H9 (cell line): ENCODE measurements around the gene ZIC5. TPM values are rescaled to one million over a fixed set of nuclear protein-coding genes. Genes with fewer than 3 reads are reported as not detected.
A peak's percentile ranks its signal among the peaks of the same experiment; 100 is the strongest.

Source experiments
- DNase-seq: peaks from one replicate; pipeline ENCODE4 v3.0.0-alpha.2; 2017
- H2AFZ ChIP-seq: one replicate; pipeline ENCODE4 v1.6.1; 2013; ENCODE audit warnings: mild to moderate bottlenecking, low read length, control low read depth, moderate library complexity
- H2AK5ac ChIP-seq: 2 replicates; pipeline ENCODE4 v1.6.1; 2013; ENCODE audit warnings: low read length, control low read depth, mixed read lengths; ENCODE audit not compliant: insufficient read length
- H2BK120ac ChIP-seq: one replicate; pipeline ENCODE4 v1.6.1; 2013; ENCODE audit warnings: low read depth, mild to moderate bottlenecking, low read length, control low read depth, inconsistent platforms; ENCODE audit not compliant: poor library complexity, severe bottlenecking
- H2BK12ac ChIP-seq: 2 replicates; pipeline ENCODE4 v1.6.1; 2013; ENCODE audit warnings: low read length, control low read depth, mixed read lengths, low read depth; ENCODE audit not compliant: insufficient read length
- H2BK15ac ChIP-seq: 2 replicates; pipeline ENCODE4 v1.6.1; 2013; ENCODE audit warnings: low read depth, low read length, control low read depth
- H2BK20ac ChIP-seq: one replicate; pipeline ENCODE4 v1.6.1; 2013; ENCODE audit warnings: low read depth, mild to moderate bottlenecking, low read length, control low read depth, inconsistent platforms; ENCODE audit not compliant: poor library complexity, severe bottlenecking
- H2BK5ac ChIP-seq: 2 replicates; pipeline ENCODE4 v1.6.1; 2013; ENCODE audit warnings: low read length, control low read depth, mixed read lengths; ENCODE audit not compliant: insufficient read length
- H3K14ac ChIP-seq: 2 replicates; pipeline ENCODE4 v1.6.1; 2013; ENCODE audit warnings: low read length, control low read depth; ENCODE audit not compliant: insufficient read depth
- H3K18ac ChIP-seq: 2 replicates; pipeline ENCODE4 v1.6.1; 2013; ENCODE audit warnings: low read depth, mild to moderate bottlenecking, mixed read lengths, low read length, control low read depth; ENCODE audit not compliant: insufficient read length
- H3K23ac ChIP-seq: 2 replicates; pipeline ENCODE4 v1.6.1; 2013; ENCODE audit warnings: low read length, control low read depth, mixed read lengths, low read depth; ENCODE audit not compliant: insufficient read length
- H3K23me2 ChIP-seq: 2 replicates; pipeline ENCODE4 v1.6.1; 2013; ENCODE audit warnings: low read depth, mild to moderate bottlenecking, mixed read lengths, low read length, control low read depth; ENCODE audit not compliant: insufficient read length, poor library complexity, severe bottlenecking
- H3K27ac ChIP-seq: 2 replicates; pipeline ENCODE4 v1.5.1; 2013; ENCODE audit warnings: low read length, control low read depth, mixed read lengths, low read depth; ENCODE audit not compliant: insufficient read length
- H3K27me3 ChIP-seq: 2 replicates; pipeline ENCODE4 v1.6.1; 2013; ENCODE audit warnings: low read length, control low read depth, inconsistent platforms; ENCODE audit not compliant: insufficient read depth
- H3K4ac ChIP-seq: 2 replicates; pipeline ENCODE4 v1.6.1; 2013; ENCODE audit warnings: low read depth, mild to moderate bottlenecking, control low read depth, inconsistent platforms, low read length, moderate library complexity
- H3K4me1 ChIP-seq: 2 replicates; pipeline ENCODE4 v1.6.1; 2013; ENCODE audit warnings: low read length, control low read depth, inconsistent platforms; ENCODE audit not compliant: insufficient read depth
- H3K4me2 ChIP-seq: 2 replicates; pipeline ENCODE4 v1.6.1; 2013; ENCODE audit warnings: low read length, control low read depth, mixed read lengths; ENCODE audit not compliant: insufficient read length, insufficient read depth
- H3K56ac ChIP-seq: 2 replicates; pipeline ENCODE4 v1.6.1; 2013; ENCODE audit warnings: low read depth, mild to moderate bottlenecking, mixed read lengths, low read length, control low read depth; ENCODE audit not compliant: insufficient read length
- H3K79me1 ChIP-seq: 2 replicates; pipeline ENCODE4 v1.6.1; 2013; ENCODE audit warnings: low read depth, mild to moderate bottlenecking, moderate library complexity, low read length, control low read depth, inconsistent platforms; ENCODE audit not compliant: insufficient read depth, poor library complexity, severe bottlenecking
- H3K79me2 ChIP-seq: 2 replicates; pipeline ENCODE4 v1.6.1; 2013; ENCODE audit warnings: low read length, control low read depth, inconsistent platforms; ENCODE audit not compliant: insufficient read depth
- H3K9ac ChIP-seq: 2 replicates; pipeline ENCODE4 v1.6.1; 2013; ENCODE audit warnings: low read length, control low read depth, mixed read lengths; ENCODE audit not compliant: insufficient read length; ENCODE audit errors: extremely low read depth
- H3K9me3 ChIP-seq: one replicate; pipeline ENCODE4 v1.6.1; 2013; ENCODE audit warnings: low read depth, low read length, inconsistent platforms; ENCODE audit not compliant: control insufficient read depth
- H3T11ph ChIP-seq: one replicate; pipeline ENCODE4 v1.6.1; 2013; ENCODE audit warnings: mild to moderate bottlenecking, low read length, control low read depth, inconsistent platforms
- H4K20me1 ChIP-seq: one replicate; pipeline ENCODE4 v1.6.1; 2013; ENCODE audit not compliant: control insufficient read depth, insufficient read length, insufficient read depth
- H4K5ac ChIP-seq: 2 replicates; pipeline ENCODE4 v1.6.1; 2013; ENCODE audit warnings: low read depth, mild to moderate bottlenecking, mixed read lengths, low read length, control low read depth; ENCODE audit not compliant: insufficient read length
- H4K8ac ChIP-seq: replicated peaks from 2 replicates; pipeline ENCODE4 v1.6.1; 2013; ENCODE audit warnings: low read length, control low read depth, mixed read lengths, low read depth; ENCODE audit not compliant: insufficient read length
- H4K91ac ChIP-seq: 2 replicates; pipeline ENCODE4 v1.6.1; 2013; ENCODE audit warnings: low read depth, mild to moderate bottlenecking, moderate library complexity, mixed read lengths, low read length, control low read depth; ENCODE audit not compliant: insufficient read length
- H3K27ac Mint-ChIP-seq, 3 experiments: 2 replicates in 2 of 3; 3 replicates in 1 of 3; pipeline ENCODE4 v1.8.0; 2020 to 2021; ENCODE audit warnings: mixed read lengths in 3 of 3, mild to moderate bottlenecking in 1 of 3, moderate library complexity in 1 of 3
- H3K27me3 Mint-ChIP-seq: 2 replicates; pipeline ENCODE4 v1.8.0; 2021; ENCODE audit warnings: low read depth, mild to moderate bottlenecking, moderate library complexity, mixed read lengths
- H3K36me3 Mint-ChIP-seq, 3 experiments: 2 replicates in 2 of 3; 3 replicates in 1 of 3; pipeline ENCODE4 v1.8.0; 2020 to 2021; ENCODE audit warnings: low read depth in 3 of 3, mixed read lengths in 3 of 3; ENCODE audit not compliant: insufficient read depth in 1 of 3
- H3K4me1 Mint-ChIP-seq, 2 experiments: 2 replicates each; pipeline ENCODE4 v1.8.0; 2020; ENCODE audit warnings: mixed read lengths in 2 of 2
- H3K4me3 Mint-ChIP-seq, 2 experiments: 2 replicates in 1 of 2; 3 replicates in 1 of 2; pipeline ENCODE4 v1.8.0; 2020 to 2021; ENCODE audit warnings: mild to moderate bottlenecking in 2 of 2, mixed read lengths in 2 of 2, moderate library complexity in 1 of 2
- H3K9me3 Mint-ChIP-seq, 2 experiments: 2 replicates in 1 of 2; 3 replicates in 1 of 2; pipeline ENCODE4 v1.8.0; 2020; ENCODE audit warnings: mild to moderate bottlenecking in 2 of 2, mixed read lengths in 2 of 2, moderate library complexity in 1 of 2
- WGBS: extraction: QIAGEN DNeasy Blood & Tissue Kit; methylation state at CpG from one replicate; pipeline ENCODE4 v1.1.7; 2013; ENCODE audit warnings: missing lambda C conversion rate, low lambda C conversion rate, mixed read lengths; ENCODE audit not compliant: insufficient read length; ENCODE audit errors: extremely low coverage; 5-methylcytosine and 5-hydroxymethylcytosine counted together
- total RNA-seq: library from RNA; stranded (reverse); gene quantifications from 2 replicates; pipeline ENCODE4 v1.2.1, GENCODE V29; 2021
- TF ChIP-seq, protein P1 (sequence below): fragments of 200-600 bp; sonication (generic); conservative IDR thresholded peaks from 3 replicates; pipeline ENCODE4 v1.8.0; 2021; ENCODE audit warnings: antibody characterized with exemption, mild to moderate bottlenecking

Gene ZIC5
- total RNA-seq, 1 experiment from 2014 or later, result 51.9 TPM

DNA sequence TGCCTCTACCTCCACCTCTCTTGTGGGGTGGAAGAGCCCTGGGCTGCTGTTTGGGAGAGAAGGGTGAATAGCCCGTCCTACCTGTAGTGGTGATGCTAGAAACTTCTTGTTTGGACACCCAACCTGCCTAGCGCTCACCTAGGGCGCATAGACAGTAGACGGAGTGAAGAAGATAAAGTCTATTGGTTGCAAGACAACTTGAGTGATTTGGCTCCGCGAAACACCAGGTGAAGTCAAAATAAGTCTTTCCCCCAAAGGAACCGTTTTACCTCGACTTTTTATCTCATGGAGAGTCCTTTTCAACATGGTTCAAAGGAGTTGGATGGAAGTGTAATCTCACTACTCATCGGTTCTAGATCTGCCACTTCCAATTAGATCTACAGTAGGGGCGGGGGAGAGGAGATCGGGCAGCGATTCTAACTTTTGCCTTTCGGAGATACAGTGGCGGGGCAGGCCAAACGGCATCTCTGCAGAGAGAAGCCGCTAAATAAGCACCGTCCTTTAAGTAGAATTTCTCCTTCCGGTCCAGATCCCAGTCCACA lies 694 bp upstream of the ZIC5 start:
- WGBS, result no CpG with 5 or more reads among the region's 18 CpGs
- peak; percentile 43 for DNase-seq
- Histone ChIP-seq H4K20me1 (no peaks in the 10 kb centered on the region), H4K8ac (no peak overlapping the region), H4K91ac (no peak overlapping the region), H3K27me3 (no peaks in the 10 kb centered on the region; the same call in 1 of the 2 replicates), H2AFZ (no peak overlapping the region), H3K4me2 (peak overlapping the region; percentile 76), H3K18ac (no peak overlapping the region), H3K4ac (no peak overlapping the region), H3K9me3 (no peaks in the 10 kb centered on the region), H3K4me1 (peaks cover 5% of the 10 kb centered on the region; the same call in 1 of the 2 replicates), H3K27ac (no peak overlapping the region), H3K56ac (no peak overlapping the region), H2AK5ac (no peak overlapping the region), H2BK5ac (no peak overlapping the region), H3T11ph (no peak overlapping the region), H3K79me1 (no peaks in the 10 kb centered on the region), H3K14ac (no peak overlapping the region), H2BK12ac (no peak overlapping the region), H2BK120ac (no peak overlapping the region), H3K23ac (no peak overlapping the region), H2BK20ac (no peak overlapping the region), H4K5ac (no peak overlapping the region), H3K9ac (peak overlapping the region; percentile 9), H2BK15ac (no peak overlapping the region), H3K79me2 (peaks cover 20% of the 10 kb centered on the region; the same call in 1 of the 2 replicates), H3K23me2 (peaks cover 38% of the 10 kb centered on the region)
- Mint-ChIP-seq H3K27ac (peak overlapping the region in 2 of 3 experiments; percentile 11 to 70; a peak in 3 of 7 replicates), H3K27me3 (peaks cover 33% of the 10 kb centered on the region), H3K9me3 (peaks cover 9 to 12% of the 10 kb centered on the region in 2 experiments; a peak in 4 of 5 replicates), H3K4me1 (peaks cover 55 to 61% of the 10 kb centered on the region in 2 experiments), H3K36me3 (peaks cover 19 to 21% (median 21%) of the 10 kb centered on the region in 3 experiments), H3K4me3 (peak overlapping the region; percentile 84 to 91)
- TF ChIP-seq, protein P1, sequence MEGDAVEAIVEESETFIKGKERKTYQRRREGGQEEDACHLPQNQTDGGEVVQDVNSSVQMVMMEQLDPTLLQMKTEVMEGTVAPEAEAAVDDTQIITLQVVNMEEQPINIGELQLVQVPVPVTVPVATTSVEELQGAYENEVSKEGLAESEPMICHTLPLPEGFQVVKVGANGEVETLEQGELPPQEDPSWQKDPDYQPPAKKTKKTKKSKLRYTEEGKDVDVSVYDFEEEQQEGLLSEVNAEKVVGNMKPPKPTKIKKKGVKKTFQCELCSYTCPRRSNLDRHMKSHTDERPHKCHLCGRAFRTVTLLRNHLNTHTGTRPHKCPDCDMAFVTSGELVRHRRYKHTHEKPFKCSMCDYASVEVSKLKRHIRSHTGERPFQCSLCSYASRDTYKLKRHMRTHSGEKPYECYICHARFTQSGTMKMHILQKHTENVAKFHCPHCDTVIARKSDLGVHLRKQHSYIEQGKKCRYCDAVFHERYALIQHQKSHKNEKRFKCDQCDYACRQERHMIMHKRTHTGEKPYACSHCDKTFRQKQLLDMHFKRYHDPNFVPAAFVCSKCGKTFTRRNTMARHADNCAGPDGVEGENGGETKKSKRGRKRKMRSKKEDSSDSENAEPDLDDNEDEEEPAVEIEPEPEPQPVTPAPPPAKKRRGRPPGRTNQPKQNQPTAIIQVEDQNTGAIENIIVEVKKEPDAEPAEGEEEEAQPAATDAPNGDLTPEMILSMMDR, result no peak
